ENCODE data around the gene SLC35A5. TPM values are rescaled to one million over a fixed set of nuclear protein-coding genes. Genes with fewer than 3 reads are reported as not detected.
"Not testable (repeated sequence)": the region's sequence is repeated elsewhere in the genome, so short reads cannot be mapped to it uniquely, and the experiment has no call there.

Gene SLC35A5, protein sequence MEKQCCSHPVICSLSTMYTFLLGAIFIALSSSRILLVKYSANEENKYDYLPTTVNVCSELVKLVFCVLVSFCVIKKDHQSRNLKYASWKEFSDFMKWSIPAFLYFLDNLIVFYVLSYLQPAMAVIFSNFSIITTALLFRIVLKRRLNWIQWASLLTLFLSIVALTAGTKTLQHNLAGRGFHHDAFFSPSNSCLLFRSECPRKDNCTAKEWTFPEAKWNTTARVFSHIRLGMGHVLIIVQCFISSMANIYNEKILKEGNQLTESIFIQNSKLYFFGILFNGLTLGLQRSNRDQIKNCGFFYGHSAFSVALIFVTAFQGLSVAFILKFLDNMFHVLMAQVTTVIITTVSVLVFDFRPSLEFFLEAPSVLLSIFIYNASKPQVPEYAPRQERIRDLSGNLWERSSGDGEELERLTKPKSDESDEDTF
- 27.0 and 46.1 TPM in 2 replicates for total RNA-seq

DNA sequence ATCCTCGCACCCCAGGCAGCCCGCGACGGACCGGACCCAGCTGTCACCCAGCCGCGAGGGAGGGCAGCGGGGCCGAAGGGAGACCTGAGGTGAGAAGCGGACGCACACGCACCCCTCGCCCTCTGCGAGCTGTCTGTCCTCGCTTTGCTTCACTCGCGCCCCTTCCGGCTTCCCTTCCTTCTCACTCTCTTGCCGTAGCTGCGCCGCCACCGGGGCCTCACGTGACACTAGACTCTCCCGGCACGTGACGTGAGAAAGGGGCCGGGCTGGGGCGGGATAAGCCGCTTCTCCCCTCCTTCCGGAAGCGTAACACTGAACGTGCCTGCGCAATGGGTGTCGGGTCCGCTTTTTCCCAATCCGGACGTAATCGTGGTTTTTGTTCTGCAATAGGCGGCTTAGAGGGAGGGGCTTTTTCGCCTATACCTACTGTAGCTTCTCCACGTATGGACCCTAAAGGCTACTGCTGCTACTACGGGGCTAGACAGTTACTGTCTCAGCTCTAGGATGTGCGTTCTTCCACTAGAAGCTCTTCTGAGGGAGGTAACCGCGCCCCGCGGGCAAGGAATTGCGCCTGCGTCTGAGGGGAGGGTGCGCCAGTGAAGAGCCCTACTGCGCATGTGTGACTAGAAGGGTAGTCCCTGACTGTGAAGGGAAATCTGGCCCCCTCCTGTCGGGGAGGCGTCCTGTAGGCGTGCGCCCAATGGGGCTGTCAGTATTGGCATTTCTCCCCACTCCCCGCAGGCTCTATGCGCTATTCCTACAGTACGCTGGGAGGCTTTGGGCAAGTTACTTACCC, at the start of gene SLC35A5, which contains the start of gene ATG3:
SLC35A5 (plus strand) TSS at position 312 of the 796 bp plus-strand sequence. CDS start 1,359 bp downstream, outside the sequence.
ATG3 (minus strand) TSS at position 229 of the 796 bp plus-strand sequence. CDS start 434 bp downstream, outside the sequence.
- peak; percentile 92 for DNase-seq (ENCODE audit: low read depth, low spot score)

DNA sequence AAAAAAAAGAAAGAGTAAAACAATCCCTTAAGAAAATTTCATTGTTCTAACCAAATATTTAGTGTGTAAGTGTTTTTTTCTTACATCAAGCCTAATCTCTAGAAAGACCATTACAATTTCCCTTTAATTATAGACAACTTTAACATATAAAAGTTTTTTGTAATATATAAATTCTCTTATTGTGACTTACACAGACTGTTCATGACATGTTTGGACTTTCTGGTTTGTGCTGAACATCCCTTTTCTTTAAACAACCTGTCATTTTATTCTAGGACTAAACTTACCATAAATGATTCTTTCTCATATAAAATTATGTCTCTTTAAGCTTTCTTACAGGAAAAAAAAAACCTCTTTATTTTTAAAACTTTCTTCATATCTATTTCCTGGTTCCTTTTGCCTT, 49.5 kb upstream of the SLC35A5 start:
- DNase-seq (ENCODE audit: low read depth, low spot score): no peak

DNA sequence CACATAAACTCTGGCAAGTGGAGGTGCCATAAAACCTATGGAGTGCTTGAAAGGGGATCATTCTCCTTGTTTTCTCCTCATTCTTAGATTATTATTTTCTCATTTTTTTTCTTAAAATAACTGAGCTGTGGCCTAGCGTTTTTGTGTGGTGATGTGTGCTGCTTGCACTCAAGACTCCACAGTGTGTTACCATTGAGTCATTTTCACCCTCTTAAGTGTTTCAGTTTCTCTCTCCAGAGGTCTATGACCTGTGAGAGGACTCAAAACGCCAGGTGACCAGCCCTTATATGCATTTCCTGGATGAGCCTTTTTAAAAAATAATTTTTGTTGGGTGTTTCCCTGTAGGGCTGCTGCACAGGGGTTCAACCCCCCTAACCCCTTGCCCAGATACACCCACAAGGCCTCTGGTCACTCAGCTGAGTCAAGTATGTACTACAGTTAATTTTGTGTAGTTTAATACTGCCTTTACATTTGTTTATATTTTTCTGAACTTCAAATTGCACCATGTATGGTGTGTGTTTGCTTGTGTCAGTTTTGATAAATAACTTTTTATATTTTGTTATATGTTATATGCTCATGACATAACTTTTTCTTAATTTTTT, 47.2 kb upstream of the SLC35A5 start:
- no peak for DNase-seq (ENCODE audit: low read depth, low spot score)

DNA sequence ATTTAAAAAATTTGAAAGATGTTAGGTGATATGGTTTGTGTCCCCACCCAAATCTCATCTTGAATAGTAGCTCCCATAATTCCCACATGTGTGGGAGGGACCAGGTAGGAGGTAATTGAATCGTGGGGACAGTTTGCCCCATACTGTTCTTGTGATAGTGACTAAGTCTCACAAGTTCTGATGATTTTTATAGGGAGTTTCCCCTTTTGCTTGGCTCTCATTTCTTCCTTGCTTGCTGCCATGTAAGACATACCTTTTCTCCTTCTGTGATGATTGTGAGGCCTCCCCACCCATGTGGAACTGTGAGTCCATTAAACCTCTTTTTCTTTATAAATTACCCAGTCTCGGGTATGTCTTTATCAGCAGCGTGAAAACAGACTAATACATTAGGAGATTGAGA, 42.9 kb upstream of the SLC35A5 start:
- not testable (repeated sequence) for DNase-seq (ENCODE audit: low read depth, low spot score)

DNA sequence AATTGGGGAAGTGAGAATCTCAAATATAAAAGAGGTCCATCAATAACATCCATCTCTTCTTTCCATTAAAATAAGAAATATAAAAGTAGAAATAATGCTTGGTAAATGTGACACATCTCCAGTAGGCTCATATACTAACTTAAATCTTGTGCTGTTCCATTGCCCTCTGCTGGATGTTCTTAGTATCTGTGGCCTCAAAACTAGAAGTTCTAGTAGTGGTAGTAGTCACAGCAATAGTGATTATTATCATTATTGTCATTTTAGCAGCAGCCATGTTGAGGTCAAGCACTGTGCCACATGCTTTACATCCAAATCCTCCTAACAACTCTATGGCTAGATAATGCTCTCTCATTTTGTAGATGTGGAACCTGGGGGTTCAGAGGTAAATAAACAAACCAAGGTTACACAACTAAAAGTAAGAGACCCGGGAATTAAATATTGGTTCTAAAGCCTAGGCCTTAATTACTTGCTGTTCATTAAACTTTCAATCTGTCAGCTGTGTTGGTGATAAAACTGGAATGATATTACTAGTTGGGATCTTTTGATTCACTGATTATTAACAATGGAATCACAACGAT, 42.3 kb upstream of the SLC35A5 start:
- DNase-seq (ENCODE audit: low read depth, low spot score): peak; percentile 63

DNA sequence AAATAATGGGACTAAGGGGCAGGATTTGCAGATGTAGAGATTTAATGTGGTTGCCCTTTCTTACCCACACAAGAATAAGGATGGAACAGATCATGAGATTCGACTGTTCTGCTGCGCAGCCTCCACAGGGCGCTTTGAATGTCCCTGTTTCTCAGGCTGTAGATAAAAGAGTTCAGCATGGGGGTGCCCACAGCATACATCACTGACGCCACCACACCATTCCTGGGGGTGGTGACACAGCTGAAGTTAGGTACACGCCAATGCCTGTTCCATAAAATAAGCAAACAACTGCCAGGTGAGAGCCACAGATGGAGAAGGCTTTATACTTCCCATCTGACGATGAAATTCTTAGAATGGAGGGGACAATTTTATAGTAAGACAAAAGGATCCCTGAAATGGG, 37.7 kb upstream of the SLC35A5 start:
- not testable (repeated sequence) for DNase-seq (ENCODE audit: low read depth, low spot score)

DNA sequence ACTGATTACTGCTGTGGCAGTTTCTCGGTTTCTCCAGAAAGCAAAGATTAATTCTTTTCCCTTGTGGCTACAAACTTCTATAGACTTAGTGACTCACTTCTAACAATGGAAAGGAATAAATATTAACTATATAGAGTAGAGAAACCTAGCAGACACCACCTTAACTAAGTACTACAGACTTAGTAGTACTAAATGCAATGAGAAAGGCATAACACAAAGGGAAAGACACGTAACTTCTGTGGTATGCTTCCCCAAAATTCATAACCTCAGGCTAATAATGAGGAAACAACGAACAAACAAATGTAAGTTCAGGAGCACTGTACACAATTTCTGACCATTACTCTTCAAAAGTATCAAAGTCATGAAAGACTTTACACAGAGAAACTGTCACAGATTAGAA, 31.3 kb upstream of the SLC35A5 start:
- no peak for DNase-seq (ENCODE audit: low read depth, low spot score)

DNA sequence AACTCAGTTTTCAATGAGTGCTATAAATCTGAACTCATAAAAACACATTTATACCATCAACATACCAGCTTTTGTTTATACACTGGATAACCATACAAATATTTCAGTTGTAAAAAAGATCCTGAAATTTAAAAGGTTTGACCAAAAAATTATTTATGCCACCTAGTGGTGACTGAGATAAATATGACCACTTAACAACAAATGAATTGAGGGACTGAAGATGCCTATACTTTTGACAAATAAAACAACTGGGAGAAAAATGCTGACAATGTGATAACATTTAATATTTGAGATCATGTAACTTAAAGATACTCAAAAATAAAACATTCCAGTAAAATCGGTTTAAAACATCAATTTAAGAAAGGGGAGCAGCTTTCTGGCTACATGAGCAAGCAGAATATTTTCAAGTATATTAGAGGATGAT, 30.5 kb upstream of the SLC35A5 start:
- DNase-seq (ENCODE audit: low read depth, low spot score): no peak

DNA sequence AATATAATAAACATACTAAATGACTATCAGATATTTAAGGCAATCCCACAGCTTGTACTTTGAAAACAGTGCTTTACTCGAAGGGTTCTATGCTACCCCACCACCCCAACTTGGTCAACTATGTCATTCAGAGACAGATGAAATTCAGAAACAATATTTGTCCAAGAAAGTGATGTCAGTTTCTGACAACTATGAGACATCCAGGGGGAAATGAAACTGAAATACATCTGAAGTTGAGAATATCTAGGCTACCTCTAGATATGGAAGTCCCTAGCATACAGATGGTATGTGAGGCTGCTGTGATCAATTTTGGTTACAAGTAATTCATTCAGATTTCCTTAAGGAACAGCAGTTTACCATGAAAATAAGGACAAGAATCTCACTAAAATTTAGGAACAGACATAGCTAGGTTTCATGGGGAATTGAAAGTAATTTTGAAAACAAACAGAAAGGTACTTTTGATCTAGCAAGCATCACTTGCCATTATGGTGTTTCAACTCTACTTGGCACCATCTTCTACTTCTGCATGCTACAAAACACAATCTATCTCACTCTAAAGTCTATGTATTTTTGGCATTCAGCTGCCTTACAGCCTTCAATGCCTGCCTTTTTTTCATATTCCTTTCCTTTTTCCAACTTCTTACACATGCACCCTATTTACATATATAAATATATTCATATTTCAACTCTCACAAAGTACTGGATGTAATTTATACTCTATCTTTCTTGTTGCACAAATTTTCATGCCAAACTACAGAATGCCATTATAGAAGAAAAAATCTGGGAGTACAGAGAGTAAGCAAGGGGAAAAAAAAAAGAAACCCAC, 21.8 kb upstream of the SLC35A5 start:
- DNase-seq (ENCODE audit: low read depth, low spot score): no peak

DNA sequence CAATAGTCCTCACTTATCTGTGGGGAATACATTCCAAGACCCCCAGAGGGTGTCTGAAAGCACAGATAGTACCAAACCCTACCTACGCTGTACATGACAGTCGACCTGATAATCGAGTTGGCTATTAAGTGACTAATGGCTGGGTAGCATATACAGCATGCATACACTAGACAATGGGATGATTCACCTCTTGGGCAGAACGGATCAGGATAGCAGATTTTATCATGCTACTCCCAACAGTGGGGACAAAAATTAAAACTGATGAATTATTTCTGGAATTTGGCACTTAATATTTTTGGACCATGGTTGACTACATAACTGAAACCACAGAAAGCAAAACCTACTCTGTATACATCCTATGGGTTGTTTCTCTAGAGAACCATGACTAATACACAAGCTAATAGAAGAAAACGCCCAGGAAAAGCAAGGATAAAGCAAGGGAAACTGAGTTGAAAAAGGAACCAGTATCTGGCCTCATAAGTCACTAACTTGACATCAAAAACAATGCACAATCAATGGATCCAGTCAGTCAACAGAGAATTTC, 15.6 kb upstream of the SLC35A5 start:
- no peak for DNase-seq (ENCODE audit: low read depth, low spot score)

DNA sequence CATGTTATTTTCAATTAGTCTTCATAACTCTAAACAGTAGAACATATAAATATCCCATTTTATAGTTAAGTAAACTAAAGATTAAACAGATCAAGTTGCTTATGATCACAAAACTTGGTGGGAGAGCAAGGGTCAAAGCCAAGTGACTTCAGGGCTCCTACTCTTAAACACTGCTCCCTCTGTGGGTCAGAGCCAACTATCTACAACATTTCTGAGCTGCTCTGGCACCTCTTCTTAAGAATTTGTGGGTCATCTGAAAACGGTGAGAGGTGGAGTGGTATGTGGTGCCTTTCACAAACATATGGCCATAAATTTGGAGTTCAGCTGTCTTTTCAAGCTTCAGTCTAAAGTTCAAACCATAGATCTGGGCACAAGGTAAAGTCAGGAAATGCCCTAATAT, 11.0 kb upstream of the SLC35A5 start:
- DNase-seq (ENCODE audit: low read depth, low spot score): no peak

DNA sequence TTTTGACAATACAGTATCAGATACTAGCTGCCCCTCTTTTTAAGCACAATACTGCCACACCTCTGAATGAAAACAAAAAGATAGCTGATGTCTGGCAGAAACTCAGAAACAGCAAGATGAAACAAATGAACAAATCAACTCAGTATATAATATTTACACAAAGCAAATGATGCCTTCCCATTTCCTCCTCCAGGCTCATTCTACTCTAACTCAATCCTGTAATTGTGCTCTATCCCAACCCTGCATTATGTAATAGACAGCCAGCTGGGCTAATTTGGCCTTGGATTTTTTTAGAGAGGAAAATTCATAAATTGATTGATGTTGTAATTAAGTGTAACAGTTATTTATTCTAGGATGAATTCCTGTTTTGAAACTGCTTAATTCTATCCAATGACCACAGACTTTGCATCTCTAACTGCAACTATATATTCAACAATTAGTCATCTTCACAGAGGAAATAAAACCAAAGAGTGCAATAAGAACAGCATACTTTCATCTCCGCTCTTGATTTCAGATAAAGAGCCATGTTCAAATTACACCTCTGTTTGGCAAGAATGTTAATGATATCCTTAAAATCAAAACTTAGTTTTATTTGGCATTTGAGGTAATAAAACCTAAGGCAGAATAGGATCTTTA, 6.2 kb upstream of the SLC35A5 start:
- no peak for DNase-seq (ENCODE audit: low read depth, low spot score)

DNA sequence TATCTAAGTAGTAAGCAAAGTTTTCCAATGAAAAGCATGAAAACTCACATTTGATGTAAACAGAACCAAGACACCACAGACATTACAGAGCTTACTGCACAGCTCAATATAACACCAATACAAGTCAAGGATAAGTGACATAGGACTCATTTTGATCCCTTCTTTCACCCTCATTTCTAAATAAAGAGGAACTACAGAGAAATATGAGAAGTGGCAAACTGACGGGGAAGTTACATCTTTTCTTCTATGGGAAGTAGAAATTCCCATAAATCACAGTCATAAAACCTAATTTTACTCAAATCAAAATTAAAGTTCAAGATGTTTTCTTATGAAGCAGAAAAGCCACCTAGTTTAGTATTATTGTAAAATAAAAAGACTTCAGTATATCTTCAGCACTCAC, 3.9 kb upstream of the SLC35A5 start:
- DNase-seq (ENCODE audit: low read depth, low spot score): no peak

DNA sequence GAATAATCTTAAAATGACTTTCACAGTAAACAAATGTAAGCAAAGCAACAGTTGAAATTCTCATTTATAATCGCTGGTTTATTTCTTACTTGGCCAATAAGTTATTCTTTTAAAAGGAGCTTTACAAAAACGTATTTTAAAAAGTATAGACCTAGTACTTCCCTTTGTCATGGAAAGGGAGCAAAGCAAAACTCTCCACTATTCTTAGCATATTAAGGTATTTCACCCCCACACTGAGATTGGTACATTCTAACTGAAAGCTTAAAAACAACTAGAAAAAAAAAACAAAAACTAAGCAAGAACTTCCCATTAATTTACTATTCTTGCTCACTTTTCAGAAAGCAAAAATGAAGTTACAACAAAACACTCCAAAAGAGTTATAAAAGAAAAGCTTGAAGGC, 1.5 kb upstream of the SLC35A5 start:
- no peak for DNase-seq (ENCODE audit: low read depth, low spot score)

DNA sequence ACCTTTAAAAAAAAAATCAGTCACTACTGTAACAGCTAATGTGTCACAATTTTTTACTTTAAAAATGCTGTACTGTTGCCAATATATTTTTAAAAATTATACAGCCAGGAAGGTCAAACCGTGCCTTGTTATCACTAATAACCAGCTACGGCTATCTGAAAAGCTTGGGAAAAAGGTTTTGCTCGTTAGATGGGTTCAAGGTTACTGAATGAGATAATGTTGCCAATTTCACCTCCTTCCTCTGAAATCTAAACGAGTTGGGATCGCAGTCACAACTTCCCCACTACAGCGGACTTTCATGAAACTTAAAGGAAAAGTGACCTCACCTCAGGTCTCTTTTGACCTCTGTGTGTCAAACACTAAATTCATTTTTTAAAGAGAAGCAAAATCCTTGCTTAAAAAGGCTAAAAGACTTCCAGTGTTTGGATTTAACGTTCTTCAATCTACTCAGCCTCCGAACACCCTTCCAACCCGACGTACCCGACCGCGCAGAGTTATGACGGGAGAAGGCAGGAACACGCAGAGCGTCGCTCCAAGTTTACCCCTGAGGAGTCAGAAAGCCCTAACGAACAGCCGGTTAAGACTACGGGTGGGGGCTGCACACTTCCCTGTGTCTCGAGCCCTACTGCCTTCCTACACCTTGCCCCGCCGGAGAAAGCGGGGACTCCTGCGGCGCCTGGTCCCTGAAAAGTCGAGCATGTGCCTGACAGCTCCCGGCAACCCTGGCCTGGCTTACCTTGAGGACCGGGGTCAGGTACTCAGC, 943 bp upstream of the SLC35A5 start:
- DNase-seq (ENCODE audit: low read depth, low spot score): peak; percentile 60

DNA sequence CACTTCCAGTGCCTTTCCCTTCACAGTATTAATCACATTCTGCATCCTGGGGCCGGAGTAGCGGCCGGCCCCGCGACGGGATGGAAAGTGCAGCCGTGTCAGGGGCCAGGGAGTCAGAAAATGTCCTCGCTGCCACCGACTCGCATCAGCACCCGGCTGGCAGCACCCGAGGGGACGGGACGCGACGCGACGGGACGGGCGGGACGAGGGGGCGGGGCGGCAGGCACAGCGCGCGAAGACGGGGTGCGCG, 436 bp upstream of the SLC35A5 start:
- no peak for DNase-seq (ENCODE audit: low read depth, low spot score)

DNA sequence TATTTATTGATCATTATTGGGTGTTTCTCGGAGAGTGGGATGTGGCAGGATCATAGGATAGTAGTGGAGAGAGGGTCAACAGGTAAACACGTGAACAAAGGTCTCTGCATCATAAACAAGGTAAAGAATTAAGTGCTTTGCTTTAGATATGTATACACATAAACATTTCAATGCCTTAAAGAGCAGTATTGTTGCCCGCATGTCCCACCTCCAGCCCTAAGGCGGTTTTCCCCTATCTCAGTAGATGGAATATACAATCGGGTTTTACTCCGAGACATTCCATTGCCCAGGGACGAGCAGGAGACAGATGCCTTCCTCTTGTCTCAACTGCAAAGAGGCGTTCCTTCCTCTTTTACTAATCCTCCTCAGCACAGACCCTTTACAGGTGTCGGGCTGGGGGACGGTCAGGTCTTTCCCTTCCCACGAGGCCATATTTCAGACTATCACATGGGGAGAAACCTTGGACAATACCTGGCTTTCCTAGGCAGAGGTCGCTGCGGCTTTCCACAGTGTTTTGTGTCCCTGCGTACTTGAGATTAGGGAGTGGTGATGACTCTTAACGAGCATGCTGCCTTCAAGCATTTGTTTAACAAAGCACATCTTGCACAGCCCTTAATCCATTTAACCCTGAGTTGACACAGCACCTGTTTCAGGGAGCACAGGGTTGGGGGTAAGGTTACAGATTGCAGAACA, 2.5 kb downstream of the SLC35A5 start:
- DNase-seq (ENCODE audit: low read depth, low spot score): not testable (repeated sequence)

DNA sequence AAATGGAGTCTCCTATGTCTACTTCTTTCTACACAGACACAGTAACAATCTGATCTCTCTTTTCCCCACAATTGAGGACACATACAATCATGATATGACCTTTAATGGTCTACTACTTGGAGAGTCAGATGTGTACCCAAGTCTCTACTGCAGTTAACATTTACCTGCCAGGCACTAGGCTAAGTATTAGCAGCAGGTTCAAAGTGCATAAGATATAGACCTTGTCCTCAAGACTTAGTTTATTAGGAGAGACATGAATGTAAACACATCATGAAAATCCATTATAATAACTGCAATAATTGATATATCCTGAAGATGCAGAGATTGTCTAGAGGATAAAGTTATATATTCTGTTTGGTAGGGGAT, 3.1 kb downstream of the SLC35A5 start:
- no peak for DNase-seq (ENCODE audit: low read depth, low spot score)

DNA sequence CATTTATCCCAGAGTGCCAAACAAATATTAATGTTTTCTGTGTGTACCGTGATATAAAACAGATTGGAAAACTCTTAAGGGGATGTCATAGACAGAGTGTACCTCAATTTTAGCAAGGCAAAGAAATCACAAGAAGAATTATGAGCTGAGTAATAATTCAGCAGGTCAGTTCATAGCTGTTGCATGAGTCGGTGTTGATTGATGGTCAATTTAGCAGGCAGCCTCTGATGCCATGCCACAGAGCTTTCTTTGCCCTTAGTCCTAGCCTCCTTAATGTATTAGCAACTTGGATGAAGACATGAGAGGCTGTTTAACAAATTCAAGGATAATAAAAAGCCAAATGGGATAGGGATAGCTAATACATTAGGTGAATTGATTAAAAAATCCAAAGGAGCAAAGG, 6.8 kb downstream of the SLC35A5 start:
- no peak for DNase-seq (ENCODE audit: low read depth, low spot score)
